Peyer's patch (tissue), 4 donors: Measurements from ENCODE around the gene HCFC1.

Experiments used
- POLR2A ChIP-seq, 2 donors: fragments of 450-650 bp; IDR thresholded peaks; one replicate each; pipeline ENCODE4 v1.5.1; 2017; ENCODE audit warnings: antibody characterized with exemption in 2 of 2, mild to moderate bottlenecking in 2 of 2, moderate library complexity in 2 of 2
- TF ChIP-seq, protein P1 (sequence below), 6 experiments: fragments of 450-650 bp in 4 of 6; fragments of 200-600 bp in 2 of 6; sonication (generic) in 1 of 6; IDR thresholded peaks; one replicate each; pipeline ENCODE4 v1.5.1; 2017 to 2019; ENCODE audit warnings: antibody characterized with exemption in 6 of 6, mild to moderate bottlenecking in 3 of 6, moderate library complexity in 1 of 6

DNA sequence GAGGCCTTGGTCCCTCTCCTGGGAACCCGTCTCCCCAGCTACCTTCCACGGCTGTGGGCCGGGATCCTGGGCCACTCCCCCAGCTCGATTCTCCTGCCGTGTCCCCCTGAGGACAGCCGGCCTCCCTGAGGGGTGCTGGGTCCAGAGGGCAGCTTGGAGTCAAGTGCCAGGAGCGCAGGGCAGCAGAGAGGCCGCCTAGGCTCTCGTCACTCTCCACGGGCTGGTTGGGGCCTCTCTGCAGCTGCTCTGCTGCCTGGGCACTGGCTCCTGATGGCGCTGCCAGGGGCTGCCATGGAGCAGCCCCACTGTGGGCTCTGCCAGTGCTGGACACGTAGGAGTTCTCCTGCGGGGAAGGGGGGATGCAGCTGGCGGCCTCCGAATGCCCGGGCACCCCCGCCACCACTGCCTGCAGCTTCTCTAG lies 41.4 kb upstream of the HCFC1 start:
- TF ChIP-seq, protein P1, sequence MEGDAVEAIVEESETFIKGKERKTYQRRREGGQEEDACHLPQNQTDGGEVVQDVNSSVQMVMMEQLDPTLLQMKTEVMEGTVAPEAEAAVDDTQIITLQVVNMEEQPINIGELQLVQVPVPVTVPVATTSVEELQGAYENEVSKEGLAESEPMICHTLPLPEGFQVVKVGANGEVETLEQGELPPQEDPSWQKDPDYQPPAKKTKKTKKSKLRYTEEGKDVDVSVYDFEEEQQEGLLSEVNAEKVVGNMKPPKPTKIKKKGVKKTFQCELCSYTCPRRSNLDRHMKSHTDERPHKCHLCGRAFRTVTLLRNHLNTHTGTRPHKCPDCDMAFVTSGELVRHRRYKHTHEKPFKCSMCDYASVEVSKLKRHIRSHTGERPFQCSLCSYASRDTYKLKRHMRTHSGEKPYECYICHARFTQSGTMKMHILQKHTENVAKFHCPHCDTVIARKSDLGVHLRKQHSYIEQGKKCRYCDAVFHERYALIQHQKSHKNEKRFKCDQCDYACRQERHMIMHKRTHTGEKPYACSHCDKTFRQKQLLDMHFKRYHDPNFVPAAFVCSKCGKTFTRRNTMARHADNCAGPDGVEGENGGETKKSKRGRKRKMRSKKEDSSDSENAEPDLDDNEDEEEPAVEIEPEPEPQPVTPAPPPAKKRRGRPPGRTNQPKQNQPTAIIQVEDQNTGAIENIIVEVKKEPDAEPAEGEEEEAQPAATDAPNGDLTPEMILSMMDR (IDR thresholded peaks at IDR 0.05), result no peak
- TF ChIP-seq POLR2A (IDR thresholded peaks at IDR 0.05), result no peak
